Measurements from ENCODE around the gene OSBPL3. TPM values are rescaled to one million over a fixed set of nuclear protein-coding genes. Genes with fewer than 3 reads are reported as not detected.

The OSBPL3 gene
- total and polyA plus RNA-seq, 12 donors = 1.1 to 8.4 (median 3.1) TPM

- WGBS, 4 donors = 74 to 85% (median 78%) methylated on average over 2 of the region's 2 CpGs
- intact Hi-C loops (cut with DNase I) = no loop called here
- TF ChIP-seq POLR2A (IDR thresholded peaks at IDR 0.05) (no peak), CTCF (IDR thresholded peaks at IDR 0.05) (no peak)
- no peak overlapping the region for H3K27ac ChIP-seq
- peaks cover 0 to 4% of the 10 kb centered on the region in 2 donors for H3K4me1 ChIP-seq (replicated peaks in 1 of 2)
- H3K27me3 ChIP-seq = no peaks in the 10 kb centered on the region
- no peaks in the 10 kb centered on the region for H3K9me3 ChIP-seq (replicated peaks in 1 of 3)
- H3K4me3 ChIP-seq = no peak overlapping the region
- H3K36me3 ChIP-seq (replicated peaks in 1 of 2) = no peaks in the 10 kb centered on the region
- no peak for DNase-seq
Measured at GRCh38 chr7:24902931-24903330, 77.0 kb downstream of the OSBPL3 start.

GRCh38 chr7:24902276-24902675 lies 77.7 kb downstream of the OSBPL3 start:
- no peak overlapping the region for H3K27ac ChIP-seq
- no peak overlapping the region for H3K4me3 ChIP-seq
- 50 to 73% (median 58%) methylated on average over 2 of the region's 2 CpGs for WGBS, 4 donors
- H3K4me1 ChIP-seq (replicated peaks in 1 of 2) = peaks cover 0 to 4% of the 10 kb centered on the region in 2 donors
- TF ChIP-seq POLR2A (IDR thresholded peaks at IDR 0.05) (no peak), CTCF (IDR thresholded peaks at IDR 0.05) (no peak)
- no peaks in the 10 kb centered on the region for H3K27me3 ChIP-seq
- intact Hi-C loops (cut with DNase I) = no loop called here
- H3K36me3 ChIP-seq (replicated peaks in 1 of 2) = no peaks in the 10 kb centered on the region
- no peaks in the 10 kb centered on the region for H3K9me3 ChIP-seq (replicated peaks in 1 of 3)
- no peak for DNase-seq

- H3K27me3 ChIP-seq = no peaks in the 10 kb centered on the region
- no peaks in the 10 kb centered on the region for H3K9me3 ChIP-seq (replicated peaks in 1 of 3)
- H3K4me3 ChIP-seq = no peak overlapping the region
- no peak overlapping the region for H3K27ac ChIP-seq
- no peak for DNase-seq
- 70 to 84% (median 78%) methylated on average over 4 of the region's 4 CpGs for WGBS, 4 donors
- H3K4me1 ChIP-seq (replicated peaks in 1 of 2) = no peaks in the 10 kb centered on the region
- intact Hi-C loops (cut with DNase I) = no loop called here
- TF ChIP-seq POLR2A (IDR thresholded peaks at IDR 0.05) (no peak), CTCF (IDR thresholded peaks at IDR 0.05) (no peak)
- H3K36me3 ChIP-seq (replicated peaks in 1 of 2) = no peaks in the 10 kb centered on the region
Measured at GRCh38 chr7:24899905-24900304, 80.1 kb downstream of the OSBPL3 start.

GRCh38 chr7:24899161-24899560 lies 80.8 kb downstream of the OSBPL3 start:
- Histone ChIP-seq H3K4me3 (no peak overlapping the region), H3K9me3 (replicated peaks in 1 of 3) (no peaks in the 10 kb centered on the region), H3K27ac (no peak overlapping the region), H3K4me1 (replicated peaks in 1 of 2) (no peaks in the 10 kb centered on the region), H3K36me3 (replicated peaks in 1 of 2) (no peaks in the 10 kb centered on the region), H3K27me3 (no peaks in the 10 kb centered on the region)
- intact Hi-C loops (cut with DNase I) = no loop called here
- no peak for DNase-seq
- 73 to 87% (median 81%) methylated on average over 1 of the region's 1 CpG for WGBS, 4 donors
- TF ChIP-seq POLR2A (IDR thresholded peaks at IDR 0.05) = no peak
- no peak for TF ChIP-seq CTCF (IDR thresholded peaks at IDR 0.05)
